ENCODE data around the gene MAPK6.

MAPK6 gene

GRCh38 chr15:52010633-52011595, 8.1 kb upstream of the MAPK6 start:
- Histone ChIP-seq H3K27ac (ENCODE audit: low read depth, low read length) (no peak overlapping the region), H3K4me1 (ENCODE audit: control insufficient read depth in 1 of 2, insufficient read depth in 2 of 2, low read length in 2 of 2) (peaks cover 9 to 21% of the 10 kb centered on the region in 2 donors)

DNA sequence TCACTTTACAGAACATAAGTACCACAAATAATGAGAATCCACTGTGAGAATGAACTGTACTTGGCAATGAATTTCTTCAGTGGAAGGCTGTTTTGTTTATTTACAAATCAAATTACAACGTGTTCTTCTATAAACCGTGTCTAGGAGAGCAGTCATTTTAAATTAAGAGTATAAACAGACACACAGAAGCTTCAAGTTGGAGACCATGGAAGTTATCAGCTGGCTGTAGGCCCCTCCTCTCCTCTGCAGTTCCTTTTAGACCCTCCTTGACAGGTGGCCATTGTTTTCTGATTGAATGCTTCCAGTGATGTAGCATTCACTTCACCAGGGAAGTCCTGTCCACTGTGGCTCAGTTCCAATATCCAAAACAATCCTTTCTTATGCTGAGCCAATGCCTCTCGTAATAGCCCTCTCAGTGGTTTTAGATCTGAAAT, 7.3 kb upstream of the MAPK6 start:
- Histone ChIP-seq H3K27me3 (ENCODE audit: control insufficient read depth in 1 of 2, insufficient read depth in 2 of 2, low read length in 2 of 2) (no peaks in the 10 kb centered on the region), H3K9ac (ENCODE audit: low read depth in 1 of 2, low read length in 2 of 2) (no peak overlapping the region), H3K9me3 (ENCODE audit: control insufficient read depth in 1 of 2, low read length in 2 of 2) (no peaks in the 10 kb centered on the region), H3K36me3 (ENCODE audit: control insufficient read depth in 1 of 2, insufficient read depth in 2 of 2, low read length in 2 of 2) (no peaks in the 10 kb centered on the region), H3K4me1 (ENCODE audit: control insufficient read depth in 1 of 2, insufficient read depth in 2 of 2, low read length in 2 of 2) (peaks cover 5 to 13% of the 10 kb centered on the region in 2 donors), H3K4me3 (ENCODE audit: low read depth in 1 of 2, low read length in 2 of 2) (no peak overlapping the region), H3K27ac (ENCODE audit: low read depth, low read length) (no peak overlapping the region)

More at GRCh38 chr15:52010633-52011595, 8.1 kb upstream of the MAPK6 start:
- Histone ChIP-seq H3K36me3 (ENCODE audit: control insufficient read depth in 1 of 2, insufficient read depth in 2 of 2, low read length in 2 of 2) (no peaks in the 10 kb centered on the region), H3K9ac (ENCODE audit: low read depth in 1 of 2, low read length in 2 of 2) (no peak overlapping the region), H3K27me3 (ENCODE audit: control insufficient read depth in 1 of 2, insufficient read depth in 2 of 2, low read length in 2 of 2) (no peaks in the 10 kb centered on the region), H3K4me3 (ENCODE audit: low read depth in 1 of 2, low read length in 2 of 2) (no peak overlapping the region), H3K9me3 (ENCODE audit: control insufficient read depth in 1 of 2, low read length in 2 of 2) (no peaks in the 10 kb centered on the region)

DNA sequence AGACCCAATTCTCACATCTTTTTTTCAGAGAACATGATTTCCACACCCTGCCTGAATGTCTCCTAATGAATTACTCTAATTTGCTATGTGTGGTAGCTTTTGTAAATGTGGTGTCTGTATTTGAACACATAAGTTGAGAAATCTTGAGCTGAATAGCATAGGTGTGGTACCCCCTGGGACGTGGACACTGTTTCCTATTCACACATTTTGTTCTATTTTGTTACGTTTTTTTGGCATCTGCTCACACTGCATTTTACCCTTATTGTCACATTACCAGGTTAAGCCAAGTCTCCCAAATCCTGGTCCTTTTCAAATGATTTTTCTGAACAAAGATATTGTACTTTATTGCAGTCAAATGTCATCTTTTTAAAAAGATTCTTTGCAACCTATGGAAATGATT, 6.8 kb upstream of the MAPK6 start:
- Histone ChIP-seq H3K27me3 (ENCODE audit: control insufficient read depth in 1 of 2, insufficient read depth in 2 of 2, low read length in 2 of 2) (no peaks in the 10 kb centered on the region), H3K4me3 (ENCODE audit: low read depth in 1 of 2, low read length in 2 of 2) (no peak overlapping the region), H3K9me3 (ENCODE audit: control insufficient read depth in 1 of 2, low read length in 2 of 2) (no peaks in the 10 kb centered on the region), H3K4me1 (ENCODE audit: control insufficient read depth in 1 of 2, insufficient read depth in 2 of 2, low read length in 2 of 2) (peaks cover 0 to 8% of the 10 kb centered on the region in 2 donors), H3K9ac (ENCODE audit: low read depth in 1 of 2, low read length in 2 of 2) (no peak overlapping the region), H3K27ac (ENCODE audit: low read depth, low read length) (no peak overlapping the region), H3K36me3 (ENCODE audit: control insufficient read depth in 1 of 2, insufficient read depth in 2 of 2, low read length in 2 of 2) (no peaks in the 10 kb centered on the region)

GRCh38 chr15:52013151-52013791, 5.7 kb upstream of the MAPK6 start:
- Histone ChIP-seq H3K36me3 (ENCODE audit: control insufficient read depth in 1 of 2, insufficient read depth in 2 of 2, low read length in 2 of 2) (no peaks in the 10 kb centered on the region), H3K4me1 (ENCODE audit: control insufficient read depth in 1 of 2, insufficient read depth in 2 of 2, low read length in 2 of 2) (peaks cover 0 to 8% of the 10 kb centered on the region in 2 donors), H3K27ac (ENCODE audit: low read depth, low read length) (no peak overlapping the region), H3K9ac (ENCODE audit: low read depth in 1 of 2, low read length in 2 of 2) (no peak overlapping the region), H3K4me3 (ENCODE audit: low read depth in 1 of 2, low read length in 2 of 2) (no peak overlapping the region), H3K27me3 (ENCODE audit: control insufficient read depth in 1 of 2, insufficient read depth in 2 of 2, low read length in 2 of 2) (no peaks in the 10 kb centered on the region), H3K9me3 (ENCODE audit: control insufficient read depth in 1 of 2, low read length in 2 of 2) (no peaks in the 10 kb centered on the region)

- Histone ChIP-seq H3K27me3 (ENCODE audit: control insufficient read depth in 1 of 2, insufficient read depth in 2 of 2, low read length in 2 of 2) (no peaks in the 10 kb centered on the region), H3K4me3 (ENCODE audit: low read depth in 1 of 2, low read length in 2 of 2) (no peak overlapping the region), H3K36me3 (ENCODE audit: control insufficient read depth in 1 of 2, insufficient read depth in 2 of 2, low read length in 2 of 2) (no peaks in the 10 kb centered on the region), H3K4me1 (ENCODE audit: control insufficient read depth in 1 of 2, insufficient read depth in 2 of 2, low read length in 2 of 2) (peaks cover 3 to 4% of the 10 kb centered on the region in 2 donors), H3K9ac (ENCODE audit: low read depth in 1 of 2, low read length in 2 of 2) (no peak overlapping the region), H3K9me3 (ENCODE audit: control insufficient read depth in 1 of 2, low read length in 2 of 2) (no peaks in the 10 kb centered on the region), H3K27ac (ENCODE audit: low read depth, low read length) (no peak overlapping the region)
Observed at GRCh38 chr15:52014616-52015015, 4.4 kb upstream of the MAPK6 start.

GRCh38 chr15:52016316-52016715, 2.7 kb upstream of the MAPK6 start:
- H3K27ac ChIP-seq (ENCODE audit: low read depth, low read length), result no peak overlapping the region
- H3K4me3 ChIP-seq (ENCODE audit: low read depth in 1 of 2, low read length in 2 of 2), result no peak overlapping the region
- H3K9ac ChIP-seq (ENCODE audit: low read depth in 1 of 2, low read length in 2 of 2), result no peak overlapping the region
- H3K4me1 ChIP-seq (ENCODE audit: control insufficient read depth in 1 of 2, insufficient read depth in 2 of 2, low read length in 2 of 2), result peaks cover 8 to 16% of the 10 kb centered on the region in 2 donors
- H3K27me3 ChIP-seq (ENCODE audit: control insufficient read depth in 1 of 2, insufficient read depth in 2 of 2, low read length in 2 of 2), result no peaks in the 10 kb centered on the region
- H3K36me3 ChIP-seq (ENCODE audit: control insufficient read depth in 1 of 2, insufficient read depth in 2 of 2, low read length in 2 of 2), result no peaks in the 10 kb centered on the region
- H3K9me3 ChIP-seq (ENCODE audit: control insufficient read depth in 1 of 2, low read length in 2 of 2), result no peaks in the 10 kb centered on the region

DNA sequence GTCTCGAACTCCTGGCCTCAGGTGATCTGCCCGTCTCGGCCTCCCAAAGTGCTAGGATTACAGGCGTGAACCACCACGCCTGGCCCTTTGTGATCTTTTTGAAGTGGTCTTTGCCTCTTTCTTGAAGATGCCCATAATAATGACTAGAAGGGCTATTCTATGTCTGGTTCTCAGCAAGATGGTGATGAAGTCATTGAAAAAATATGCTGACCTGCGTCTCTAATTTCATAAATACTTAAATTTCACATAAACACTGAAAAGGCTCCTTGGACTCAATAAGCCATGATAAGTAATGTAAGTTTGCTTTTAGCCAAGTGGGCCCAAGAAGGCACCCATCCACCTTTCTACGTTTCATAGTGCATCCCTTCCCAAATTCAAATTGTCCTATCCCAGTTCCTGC, 775 bp upstream of the MAPK6 start:
- no peaks in the 10 kb centered on the region for H3K27me3 ChIP-seq (ENCODE audit: control insufficient read depth in 1 of 2, insufficient read depth in 2 of 2, low read length in 2 of 2)
- peaks cover 11 to 26% of the 10 kb centered on the region in 2 donors for H3K4me1 ChIP-seq (ENCODE audit: control insufficient read depth in 1 of 2, insufficient read depth in 2 of 2, low read length in 2 of 2)
- H3K4me3 ChIP-seq (ENCODE audit: low read depth in 1 of 2, low read length in 2 of 2), result peak overlapping the region; percentile 65 to 67
- H3K27ac ChIP-seq (ENCODE audit: low read depth, low read length), result no peak overlapping the region
- no peaks in the 10 kb centered on the region for H3K36me3 ChIP-seq (ENCODE audit: control insufficient read depth in 1 of 2, insufficient read depth in 2 of 2, low read length in 2 of 2)
- H3K9ac ChIP-seq (ENCODE audit: low read depth in 1 of 2, low read length in 2 of 2), result peak overlapping the region; percentile 67 to 75
- no peaks in the 10 kb centered on the region for H3K9me3 ChIP-seq (ENCODE audit: control insufficient read depth in 1 of 2, low read length in 2 of 2)

GRCh38 chr15:52019394-52020220, 588 bp downstream of the MAPK6 start:
- Histone ChIP-seq H3K9me3 (ENCODE audit: control insufficient read depth in 1 of 2, low read length in 2 of 2) (no peaks in the 10 kb centered on the region), H3K4me1 (ENCODE audit: control insufficient read depth in 1 of 2, insufficient read depth in 2 of 2, low read length in 2 of 2) (peaks cover 11 to 26% of the 10 kb centered on the region in 2 donors), H3K4me3 (ENCODE audit: low read depth in 1 of 2, low read length in 2 of 2) (peak overlapping the region; percentile 89 to 94), H3K36me3 (ENCODE audit: control insufficient read depth in 1 of 2, insufficient read depth in 2 of 2, low read length in 2 of 2) (no peaks in the 10 kb centered on the region), H3K9ac (ENCODE audit: low read depth in 1 of 2, low read length in 2 of 2) (peak overlapping the region; percentile 95 to 98), H3K27ac (ENCODE audit: low read depth, low read length) (peak overlapping the region; percentile 89), H3K27me3 (ENCODE audit: control insufficient read depth in 1 of 2, insufficient read depth in 2 of 2, low read length in 2 of 2) (no peaks in the 10 kb centered on the region)

DNA sequence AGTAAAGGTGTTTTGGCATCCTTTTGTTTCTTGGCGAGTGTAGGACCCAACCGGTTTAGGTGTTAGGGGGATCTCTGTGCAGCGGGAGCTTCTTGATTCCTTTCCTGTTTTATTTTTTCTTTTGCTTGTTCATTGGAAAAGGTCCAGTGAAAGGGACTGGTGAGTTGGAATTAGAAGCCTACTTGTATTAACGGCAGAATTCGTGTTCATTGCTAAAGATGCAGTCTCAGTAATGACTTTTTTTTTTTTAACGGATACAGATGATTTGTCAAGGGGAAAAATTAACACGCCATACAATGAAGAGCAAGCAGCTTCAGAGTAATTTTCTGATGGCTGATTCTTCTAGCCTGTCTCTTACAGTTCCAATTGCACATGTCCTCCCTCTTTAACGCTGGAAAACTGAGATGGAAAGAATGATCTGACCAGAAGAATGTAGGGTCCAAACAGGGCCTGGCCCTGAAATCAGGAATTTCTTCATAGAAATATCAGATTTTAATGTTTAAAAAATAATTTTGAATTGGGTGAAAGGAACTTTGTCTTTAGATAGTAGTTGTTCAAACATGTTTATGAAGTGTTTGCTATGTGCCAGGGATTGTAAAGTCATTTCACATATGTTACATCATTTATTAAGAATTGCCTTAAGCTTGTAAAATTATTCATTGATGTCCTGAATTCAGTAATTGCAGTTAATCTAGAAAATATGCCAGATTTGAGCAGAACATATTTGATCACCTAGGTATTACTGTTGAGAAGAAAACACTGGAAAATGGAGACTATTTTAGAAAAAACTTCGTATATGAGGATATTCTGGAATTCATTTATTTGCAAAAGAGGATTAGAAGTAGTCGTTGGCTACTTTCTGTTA, 1.4 kb downstream of the MAPK6 start:
- peak overlapping the region; percentile 89 to 94 for H3K4me3 ChIP-seq (ENCODE audit: low read depth in 1 of 2, low read length in 2 of 2)
- peaks cover 11 to 26% of the 10 kb centered on the region in 2 donors for H3K4me1 ChIP-seq (ENCODE audit: control insufficient read depth in 1 of 2, insufficient read depth in 2 of 2, low read length in 2 of 2)
- no peaks in the 10 kb centered on the region for H3K27me3 ChIP-seq (ENCODE audit: control insufficient read depth in 1 of 2, insufficient read depth in 2 of 2, low read length in 2 of 2)

More for the DNA sequence above, 1.4 kb downstream of the MAPK6 start:
- Histone ChIP-seq H3K36me3 (ENCODE audit: control insufficient read depth in 1 of 2, insufficient read depth in 2 of 2, low read length in 2 of 2) (no peaks in the 10 kb centered on the region), H3K27ac (ENCODE audit: low read depth, low read length) (peak overlapping the region; percentile 89), H3K9ac (ENCODE audit: low read depth in 1 of 2, low read length in 2 of 2) (peak overlapping the region; percentile 95 to 98), H3K9me3 (ENCODE audit: control insufficient read depth in 1 of 2, low read length in 2 of 2) (no peaks in the 10 kb centered on the region)

Data from duodenal mucosa (tissue), 2 donors.